Stimulated activated CD4-positive, alpha-beta T cell treated with anti-CD3 and anti-CD28 coated beads, Interleukin-4, amount 100 ng/mL, for 48 hours (primary cell): ENCODE data around the gene DOK5.

Experiments used
- DNase-seq, 2 donors: peaks; one replicate each; pipeline ENCODE4 v3.0.0-alpha.2; 2020; ENCODE audit warnings: low read depth in 2 of 2

DOK5 gene

GRCh38 chr20:54557806-54558590 is 82.6 kb downstream of the DOK5 start:
- no peak for DNase-seq

GRCh38 chr20:54559890-54560289 is 84.5 kb downstream of the DOK5 start:
- DNase-seq = no peak

GRCh38 chr20:54560357-54560756 is 85.0 kb downstream of the DOK5 start:
- DNase-seq = no peak

DNA sequence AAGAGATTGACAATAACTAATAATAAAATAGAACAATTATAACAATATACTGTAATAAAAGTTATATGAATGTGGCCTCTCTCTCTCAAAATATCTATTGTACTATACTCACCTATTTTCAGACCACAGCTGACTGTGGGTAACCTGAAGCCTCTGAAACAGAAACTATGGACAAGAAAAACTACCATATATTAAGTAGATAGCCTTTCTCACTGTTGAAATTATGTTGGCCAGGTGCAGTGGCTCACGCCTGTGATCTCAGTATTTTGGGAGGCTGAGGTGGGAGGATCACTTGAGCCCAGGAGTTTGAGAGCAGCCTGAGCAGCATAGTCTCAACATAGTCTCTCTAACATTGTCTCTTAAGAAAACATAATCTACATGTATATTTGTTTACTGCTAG is 89.9 kb downstream of the DOK5 start:
- no peak for DNase-seq

DNA sequence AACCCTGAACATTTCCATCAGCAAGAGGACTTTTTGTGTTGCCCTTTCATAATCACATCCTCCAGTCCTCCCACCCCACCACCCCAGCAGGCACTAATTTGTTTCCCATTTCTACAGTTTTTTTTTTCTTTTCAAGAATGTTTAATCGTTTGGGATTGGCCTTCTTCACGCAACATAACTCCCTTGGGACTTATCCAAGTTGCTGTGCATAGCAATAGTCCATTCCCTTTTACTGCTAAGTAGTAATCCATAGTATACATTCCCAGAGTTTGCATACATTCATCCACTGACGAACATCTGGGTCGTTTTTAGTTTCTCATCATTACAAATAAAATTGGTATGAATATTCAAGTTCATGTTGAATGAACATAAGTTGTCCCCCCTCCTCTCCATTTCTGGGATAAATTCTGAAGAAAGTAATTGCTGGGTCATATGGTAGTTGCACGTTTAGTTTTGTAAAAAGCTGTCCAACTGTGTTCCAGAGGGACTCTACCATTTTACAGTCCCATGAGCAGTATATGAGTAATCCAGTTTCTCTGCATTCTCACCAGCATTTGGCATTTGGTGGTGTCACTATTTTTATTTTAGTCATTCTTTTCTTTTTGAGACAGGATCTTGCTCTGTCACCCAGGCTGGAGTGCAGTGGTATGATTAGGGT is 90.8 kb downstream of the DOK5 start:
- DNase-seq = no peak

- DNase-seq = no peak
Measured at GRCh38 chr20:54570561-54570960, 95.2 kb downstream of the DOK5 start.

DNA sequence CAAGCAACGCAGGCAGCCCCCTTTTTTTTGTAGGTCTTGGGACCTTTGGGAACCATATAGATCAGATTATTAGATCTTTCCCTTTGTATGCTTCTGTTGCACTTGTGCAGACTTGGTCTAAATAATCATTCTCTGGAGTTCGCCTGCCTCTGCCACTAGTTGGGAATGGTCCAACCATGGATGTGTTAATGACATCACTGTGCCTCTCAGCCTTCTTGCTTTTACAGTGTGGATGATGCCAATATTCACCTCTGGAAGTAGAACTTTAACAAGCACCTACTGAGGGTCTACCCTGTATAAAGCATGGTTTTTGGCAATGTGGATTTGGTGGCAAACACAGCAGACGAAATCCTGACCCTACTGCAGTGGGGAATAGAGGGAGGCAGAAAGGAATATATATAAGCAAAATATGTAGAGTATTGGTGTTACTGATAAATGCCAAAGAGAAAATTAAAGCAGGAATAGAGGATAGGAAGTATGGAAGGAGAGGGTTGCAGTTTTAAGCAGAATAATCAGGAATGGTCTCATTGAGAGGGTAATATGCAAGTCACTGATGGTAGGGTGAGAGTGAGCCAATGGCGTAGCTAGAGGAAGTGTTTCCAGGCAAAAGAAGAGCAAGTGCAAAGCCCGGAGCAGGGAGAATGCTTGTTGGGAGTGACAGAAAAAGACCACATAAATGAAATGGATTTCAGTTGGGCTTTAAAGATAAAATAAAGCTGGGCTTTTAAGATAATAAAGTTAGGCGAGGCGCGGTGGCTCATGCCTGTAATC is 97.5 kb downstream of the DOK5 start:
- no peak for DNase-seq

GRCh38 chr20:54573838-54574237 is 98.4 kb downstream of the DOK5 start:
- no peak for DNase-seq

GRCh38 chr20:54576518-54576917 is 101.1 kb downstream of the DOK5 start:
- DNase-seq = no peak

DNA sequence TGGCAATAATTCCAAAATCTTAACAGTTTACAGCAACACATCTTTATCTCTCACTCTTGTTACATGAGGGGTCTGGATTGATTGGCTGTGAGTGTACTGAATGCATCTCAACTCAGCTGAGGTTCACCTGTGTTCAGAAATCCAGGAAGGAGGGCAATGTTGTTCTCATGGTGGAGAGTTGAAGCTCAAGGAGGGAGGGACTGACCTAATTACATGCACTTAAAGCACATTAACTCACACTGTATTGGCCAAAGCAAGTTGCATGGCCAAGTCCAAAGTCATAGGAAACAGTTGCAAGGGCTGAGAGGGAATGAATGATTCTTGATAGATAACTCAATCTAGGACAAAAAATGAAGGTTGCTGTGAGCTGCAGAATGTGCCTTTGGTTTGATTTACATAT is 102.2 kb downstream of the DOK5 start:
- no peak for DNase-seq

- DNase-seq = no peak
Measured at GRCh38 chr20:54585217-54585616, 109.8 kb downstream of the DOK5 start.

DNA sequence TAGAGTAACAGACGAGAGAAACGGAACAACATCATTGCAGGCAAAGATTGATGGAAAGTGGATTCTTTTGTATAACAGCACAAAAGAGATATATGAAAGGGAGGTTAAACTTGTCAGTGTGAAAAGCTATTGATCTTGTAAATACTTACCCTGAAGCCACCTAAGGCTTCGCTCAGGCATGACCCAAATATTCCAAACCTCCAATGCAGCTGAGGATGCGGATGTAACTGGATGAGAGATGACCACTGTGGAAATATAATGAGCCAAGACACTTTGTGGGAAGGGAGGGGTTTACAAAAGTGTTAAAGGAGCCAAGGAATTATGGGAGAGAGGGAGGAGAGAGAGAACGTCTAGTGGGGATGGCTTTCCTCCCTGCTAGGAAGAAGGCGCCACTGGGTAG is 112.0 kb downstream of the DOK5 start:
- DNase-seq = no peak

- DNase-seq = no peak
Measured at GRCh38 chr20:54589402-54590030, 114.1 kb downstream of the DOK5 start.

DNA sequence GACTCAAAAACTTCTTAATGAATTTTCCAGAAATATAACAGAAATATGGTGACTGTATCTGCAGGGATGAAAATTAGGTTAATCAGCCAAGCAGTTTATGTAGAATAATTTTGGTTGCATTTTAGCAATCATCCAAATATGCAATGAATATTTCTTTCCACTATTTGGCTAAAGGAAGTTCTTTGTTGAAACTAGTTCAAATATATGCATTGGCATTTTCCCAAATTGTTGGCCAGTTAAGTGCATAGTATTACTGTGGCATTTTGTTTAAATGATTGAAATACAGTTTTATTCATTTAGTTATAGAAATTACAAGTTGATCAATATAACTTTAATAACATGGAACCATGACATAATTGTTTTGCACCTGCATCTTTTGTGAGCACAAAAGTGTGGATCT is 115.5 kb downstream of the DOK5 start:
- DNase-seq = no peak

GRCh38 chr20:54596651-54597050 is 121.3 kb downstream of the DOK5 start:
- DNase-seq = no peak

GRCh38 chr20:54598352-54598751 is 123.0 kb downstream of the DOK5 start:
- DNase-seq = no peak

- no peak for DNase-seq
Measured at GRCh38 chr20:54600634-54601033, 125.2 kb downstream of the DOK5 start.

- DNase-seq = no peak
Measured at GRCh38 chr20:54601831-54602515, 126.6 kb downstream of the DOK5 start.

DNA sequence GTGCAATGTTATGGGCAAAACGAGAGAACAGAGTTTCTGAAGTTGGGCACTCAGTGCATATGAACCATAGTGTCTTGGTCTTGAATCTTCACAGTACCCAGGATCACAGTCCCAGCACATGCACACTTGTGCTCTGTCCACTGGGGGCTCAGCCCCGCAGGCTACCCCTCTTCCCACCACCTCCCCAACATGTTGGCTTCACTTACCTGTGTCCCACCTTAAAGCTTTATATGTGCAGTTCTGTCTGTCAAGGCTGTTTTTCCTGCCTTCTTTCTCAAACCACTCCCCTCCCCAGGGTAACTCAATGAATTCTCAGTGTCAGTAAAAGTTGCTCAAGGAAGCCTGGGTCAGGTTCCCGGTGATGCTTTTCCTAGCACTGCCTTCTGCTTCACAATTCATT is 129.9 kb downstream of the DOK5 start:
- no peak for DNase-seq

DNA sequence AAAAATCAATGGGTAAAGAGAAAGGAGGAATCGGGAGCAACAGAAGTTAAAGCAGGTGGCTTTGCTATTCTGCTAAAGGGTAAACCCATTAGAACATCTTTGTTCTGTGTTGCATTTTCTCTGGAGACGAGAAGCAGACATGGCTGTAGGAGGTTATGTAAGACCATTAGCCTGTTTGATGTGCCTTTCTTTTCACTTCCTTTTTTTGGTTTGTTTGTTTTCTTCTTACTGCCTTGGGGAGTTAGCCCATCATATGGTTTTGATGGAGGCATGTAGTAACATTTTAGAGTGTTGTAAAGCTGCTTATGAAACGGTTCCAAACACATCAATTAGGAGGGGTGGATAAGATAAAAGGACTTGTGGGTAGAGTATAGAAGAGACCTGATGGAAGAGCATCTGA is 131.0 kb downstream of the DOK5 start:
- DNase-seq = no peak

DNA sequence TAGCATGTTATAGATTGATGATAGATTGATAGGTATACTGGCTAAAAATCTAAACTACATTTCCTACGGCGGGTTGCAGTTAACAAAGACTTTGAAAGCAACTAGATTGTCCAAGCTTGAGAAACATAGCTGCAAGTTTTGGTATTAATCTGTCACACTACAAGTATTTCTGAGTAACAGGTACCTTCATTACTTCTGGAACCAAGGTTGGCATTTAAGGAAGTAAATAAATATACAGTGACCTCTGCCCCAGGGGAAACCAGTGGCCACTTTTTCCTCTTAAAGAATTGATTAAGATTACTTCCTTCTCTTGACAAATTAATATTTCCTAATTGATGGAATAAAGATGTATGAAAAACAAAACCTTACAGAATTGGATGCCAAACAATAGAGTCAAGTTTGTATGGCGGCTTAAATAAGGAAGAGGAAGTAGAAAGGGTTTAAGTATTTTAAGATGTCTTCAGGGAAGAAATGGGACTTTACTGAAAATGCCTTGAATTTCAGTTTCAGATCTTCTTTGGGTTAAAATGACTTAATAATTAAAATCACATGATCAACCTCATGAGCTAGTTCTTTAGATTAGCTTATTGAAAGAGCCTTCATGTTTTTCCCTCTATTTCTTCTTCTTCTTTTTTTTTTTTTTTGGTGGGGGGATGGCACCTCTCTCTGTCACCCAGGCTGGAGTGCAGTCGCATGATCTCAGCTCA is 132.8 kb downstream of the DOK5 start:
- no peak for DNase-seq
